IMR-90 (cell line): ENCODE measurements around the gene LAPTM5. TPM values are rescaled to one million over a fixed set of nuclear protein-coding genes. Genes with fewer than 3 reads are reported as not detected.

Experiments
- ATAC-seq: fragments of 200-7000 bp; cut with Tn5 transposase; 2 replicates; pipeline ENCODE4 v1.9.1; 2020; ENCODE audit warnings: low read depth, mild to moderate bottlenecking, moderate library complexity
- BruUV-seq: library from RNA; stranded (reverse); fragments of 400-500 nt; replicated peaks from 2 replicates; lab custom pipeline; 2021; lab: Mats Ljungman, UMichigan
- CTCF ChIA-PET: fragments of 300-600 bp; formaldehyde crosslinking; extraction: SDS; loops from one replicate; lab custom pipeline; 2021; ENCODE audit warnings: antibody characterized with exemption; lab: Yijun Ruan, JAX
- POLR2A ChIA-PET: fragments of 300-600 bp; sonication (Branson Sonifier 250); formaldehyde crosslinking; loops from one replicate; lab custom pipeline; 2022; ENCODE audit warnings: antibody characterized with exemption; ENCODE audit not compliant: unreplicated experiment; lab: Charles Lee
- DNase-seq: peaks from one replicate; pipeline ENCODE4 v3.0.0; 2013
- H2AFZ ChIP-seq: replicated peaks from 2 replicates; pipeline ENCODE3; 2013; ENCODE audit warnings: low read length, mild to moderate bottlenecking; ENCODE audit not compliant: poor library complexity
- H2AK5ac ChIP-seq: 2 replicates; pipeline ENCODE4 v1.6.1; 2013; ENCODE audit warnings: low read depth, low read length, inconsistent platforms
- H2AK9ac ChIP-seq: replicated peaks from 2 replicates; pipeline ENCODE3; 2013; ENCODE audit warnings: mild to moderate bottlenecking, low read depth, low read length, moderate library complexity; ENCODE audit not compliant: poor library complexity
- H2BK120ac ChIP-seq: 2 replicates; pipeline ENCODE4 v1.6.1; 2013; ENCODE audit warnings: low read depth, low read length, inconsistent platforms
- H2BK15ac ChIP-seq: 3 replicates; pipeline ENCODE4 v1.6.1; 2013; ENCODE audit warnings: low read depth, low read length, inconsistent platforms
- H2BK20ac ChIP-seq: 2 replicates; pipeline ENCODE4 v1.6.1; 2013; ENCODE audit warnings: low read depth, mild to moderate bottlenecking, inconsistent platforms, low read length, moderate library complexity
- H2BK5ac ChIP-seq: 2 replicates; pipeline ENCODE4 v1.6.1; 2013; ENCODE audit warnings: mild to moderate bottlenecking, low read depth, low read length, inconsistent platforms; ENCODE audit not compliant: poor library complexity, severe bottlenecking
- H3K14ac ChIP-seq: replicated peaks from 2 replicates; pipeline ENCODE4 v1.6.1; 2013; ENCODE audit warnings: low read depth, low read length, inconsistent platforms
- H3K18ac ChIP-seq: 2 replicates; pipeline ENCODE4 v1.6.1; 2013; ENCODE audit warnings: low read depth, low read length, control low read depth
- H3K23ac ChIP-seq: 2 replicates; pipeline ENCODE4 v1.6.1; 2013; ENCODE audit warnings: low read depth, low read length, inconsistent platforms
- H3K27ac ChIP-seq: 2 replicates; pipeline ENCODE4 v1.5.1; 2013; ENCODE audit warnings: mild to moderate bottlenecking, control low read depth, low read length; ENCODE audit not compliant: insufficient read depth
- H3K27me3 ChIP-seq: 2 replicates; pipeline ENCODE4 v1.6.1; 2013; ENCODE audit warnings: low read length; ENCODE audit not compliant: control insufficient read depth, insufficient read depth
- H3K36me3 ChIP-seq: 2 replicates; pipeline ENCODE4 v1.6.1; 2013; ENCODE audit warnings: low read length, mixed read lengths; ENCODE audit not compliant: control insufficient read depth, insufficient read depth
- H3K4ac ChIP-seq: 2 replicates; pipeline ENCODE4 v1.6.1; 2013; ENCODE audit warnings: low read depth, low read length, inconsistent platforms
- H3K4me1 ChIP-seq: 2 replicates; pipeline ENCODE4 v1.6.1; 2013; ENCODE audit warnings: low read length, mixed read lengths; ENCODE audit not compliant: control insufficient read depth, insufficient read depth
- H3K4me2 ChIP-seq: 2 replicates; pipeline ENCODE4 v1.6.1; 2013; ENCODE audit warnings: low read depth, mild to moderate bottlenecking, control low read depth, low read length, moderate library complexity
- H3K4me3 ChIP-seq: 2 replicates; pipeline ENCODE4 v1.5.1; 2013; ENCODE audit warnings: low read depth, mild to moderate bottlenecking, control low read depth, low read length, moderate library complexity; ENCODE audit not compliant: insufficient read depth
- H3K56ac ChIP-seq: 2 replicates; pipeline ENCODE4 v1.6.1; 2013; ENCODE audit warnings: low read length, inconsistent platforms; ENCODE audit not compliant: insufficient read depth; ENCODE audit errors: extremely low read depth
- H3K79me1 ChIP-seq, 2 experiments: 2 replicates each; pipeline ENCODE4 v1.6.1; 2013; ENCODE audit warnings: low read length in 2 of 2, inconsistent platforms in 1 of 2, low read depth in 1 of 2
- H3K9ac ChIP-seq: 2 replicates; pipeline ENCODE4 v1.6.1; 2013; ENCODE audit warnings: low read depth, low read length, control low read depth
- H3K9me1 ChIP-seq: 2 replicates; pipeline ENCODE4 v1.6.1; 2013; ENCODE audit warnings: low read length, inconsistent platforms; ENCODE audit not compliant: insufficient read depth
- H3K9me3 ChIP-seq: 2 replicates; pipeline ENCODE4 v1.6.1; 2013; ENCODE audit warnings: low read length; ENCODE audit not compliant: control insufficient read depth, insufficient read depth
- H4K20me1 ChIP-seq: 2 replicates; pipeline ENCODE4 v1.6.1; 2013; ENCODE audit warnings: low read length, inconsistent platforms; ENCODE audit not compliant: insufficient read depth
- H4K5ac ChIP-seq: 2 replicates; pipeline ENCODE4 v1.6.1; 2013; ENCODE audit warnings: mild to moderate bottlenecking, low read depth, low read length, control low read depth
- H4K8ac ChIP-seq, 2 experiments: 2 replicates each; pipeline ENCODE4 v1.6.1; 2013; ENCODE audit warnings: low read depth in 2 of 2, low read length in 2 of 2, control low read depth in 1 of 2, inconsistent platforms in 1 of 2
- H4K91ac ChIP-seq: 2 replicates; pipeline ENCODE4 v1.6.1; 2013; ENCODE audit warnings: low read depth, low read length, inconsistent platforms; ENCODE audit not compliant: insufficient read depth
- CHD1 ChIP-seq: IDR thresholded peaks from 2 replicates; pipeline ENCODE4 v1.6.1; 2012; ENCODE audit warnings: low read depth, low read length, improper control_type of control experiment
- MAFK ChIP-seq: IDR thresholded peaks from 2 replicates; pipeline ENCODE4 v1.6.1; 2012; ENCODE audit warnings: low read depth, low read length, improper control_type of control experiment
- MAZ ChIP-seq: IDR thresholded peaks from 2 replicates; pipeline ENCODE4 v1.6.1; 2012; ENCODE audit warnings: low read depth, mild to moderate bottlenecking, low read length, improper control_type of control experiment, moderate library complexity, borderline replicate concordance
- whole genome bisulfite sequencing, 2 experiments: methylation state at CpG; one replicate each; pipeline versions ENCODE4 v1.1.5 to v1.1.7; 2013; ENCODE audit warnings: missing lambda C conversion rate in 2 of 2; ENCODE audit not compliant: insufficient read length in 1 of 2; ENCODE audit errors: extremely low coverage in 2 of 2; 5-methylcytosine and 5-hydroxymethylcytosine counted together
- dilution Hi-C: fragments of 300-500 bp; cut with HindIII; formaldehyde crosslinking; loops from one replicate; pipeline ENCODE4 v1.14.3; 2018; ENCODE audit warnings: low sequenced_read_pairs; ENCODE audit not compliant: unreplicated experiment
- in situ Hi-C: fragments of 300-500 bp; cut with MboI; formaldehyde crosslinking; loops from 3 replicates; pipeline ENCODE4 v1.14.3; 2019; ENCODE audit warnings: low sequenced_read_pairs, inconsistent platforms, mixed read lengths
- intact Hi-C: fragments of 100-400 bp; cut with micrococcal nuclease; formaldehyde crosslinking; loops from 2 replicates; pipeline ENCODE4 v1.10.0; 2022
- polyA plus RNA-seq, 3 experiments: library from polyadenylated mRNA; depleted of rRNA; stranded (reverse); fragments of >200 nt; gene quantifications; 2 replicates each; pipeline ENCODE4 v1.2.3, GENCODE V29; 2012; ENCODE audit warnings: low replicate concordance in 1 of 3
- total RNA-seq: library from RNA; depleted of rRNA; stranded (reverse); fragments of >200 nt; gene quantifications from 2 replicates; pipeline ENCODE4 v1.2.3, GENCODE V29; 2012

Gene LAPTM5
- total and polyA plus RNA-seq, 2 of the 4 experiments (the other 2 are of a cell fraction) = 0.09 TPM; not detected in 1

DNA sequence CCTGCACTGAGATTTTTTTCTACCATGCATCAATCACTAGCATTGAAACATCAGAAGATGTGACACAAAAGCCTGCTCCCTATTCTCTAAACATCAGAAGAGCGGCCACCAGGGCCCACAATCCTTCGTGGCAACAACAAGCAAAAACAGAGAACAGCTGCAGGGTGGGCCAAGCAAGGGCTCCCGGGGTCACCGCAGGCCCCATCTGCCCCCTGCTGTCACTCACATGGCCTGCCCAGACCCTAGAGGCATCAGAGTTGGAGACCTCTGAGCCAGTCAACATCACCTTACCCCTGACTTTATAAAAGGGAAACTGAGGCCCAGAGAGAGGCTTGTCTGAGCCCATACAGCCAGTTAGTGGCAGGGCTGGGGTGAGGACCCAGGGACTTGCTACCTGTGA is 1.8 kb downstream of the LAPTM5 start:
- H3K27ac ChIP-seq = no peak overlapping the region
- H2BK15ac ChIP-seq = no peak overlapping the region
- intact Hi-C loops = loop anchor here (2.0 kb wide), 1 partner anchor 15 kb away; no protein-coding TSS in a partner anchor
- H2AK9ac ChIP-seq = no peak overlapping the region
- no peak overlapping the region for H3K9ac ChIP-seq
- in situ Hi-C loops = no loop called here
- H3K18ac ChIP-seq = no peak overlapping the region
- ATAC-seq (no peak), DNase-seq (no peak)
- no peaks in the 10 kb centered on the region for H3K79me1 ChIP-seq
- H2AFZ ChIP-seq = no peak overlapping the region
- no peak overlapping the region for H3K4me3 ChIP-seq
- no peak overlapping the region for H3K14ac ChIP-seq
- H4K5ac ChIP-seq = no peak overlapping the region
- H4K91ac ChIP-seq = no peak overlapping the region
- CTCF ChIA-PET = interaction anchor here (0.8 kb wide), 1 partner anchor 24 kb away, joined by 3 read pairs; no protein-coding TSS in a partner anchor
- no peak overlapping the region for H3K23ac ChIP-seq
- peaks cover 9% of the 10 kb centered on the region for H3K27me3 ChIP-seq
- peaks cover 7% of the 10 kb centered on the region; the same call in 1 of the 2 replicates for H3K9me1 ChIP-seq
- H4K20me1 ChIP-seq = no peaks in the 10 kb centered on the region; the same call in 1 of the 2 replicates
- no peak overlapping the region for H2BK5ac ChIP-seq
- H3K4ac ChIP-seq = no peak overlapping the region
- no peak overlapping the region for H2BK120ac ChIP-seq
- TF ChIP-seq MAZ (no peak), MAFK (no peak), CHD1 (no peak)
- H2BK20ac ChIP-seq = no peak overlapping the region
- 90% methylated on average over 2 of the region's 4 CpGs; no CpG with 5 or more reads in 1 of the 2 experiments for WGBS, 2 experiments
- H3K4me1 ChIP-seq = peaks cover 6% of the 10 kb centered on the region
- POLR2A ChIA-PET = no interaction called here
- no peak overlapping the region for H2AK5ac ChIP-seq
- H3K4me2 ChIP-seq = no peak overlapping the region
- no peaks in the 10 kb centered on the region; the same call in 1 of the 2 replicates for H3K9me3 ChIP-seq
- no peak overlapping the region for H3K56ac ChIP-seq
- dilution Hi-C loops = no loop called here
- no peaks in the 10 kb centered on the region for H3K36me3 ChIP-seq
- BruUV-seq = no TSS peak
- no peak overlapping the region for H4K8ac ChIP-seq
